ENCODE data around the gene ZNF334.

ZNF334 gene

GRCh38 chr20:46483879-46484278 is 29.5 kb downstream of the ZNF334 start:
- TF ChIP-seq CTCF (IDR thresholded peaks at IDR 0.05; ENCODE audit: low read depth, low read length, poor library complexity, severe bottlenecking): no peak
- no peak for TF ChIP-seq EZH2phosphoT487 (IDR thresholded peaks at IDR 0.05; ENCODE audit: borderline replicate concordance, low read length)
- Histone ChIP-seq H3K9me3 (ENCODE audit: control insufficient read depth, insufficient read depth, low read length) (no peaks in the 10 kb centered on the region), H3K9me2 (replicated peaks; ENCODE audit: control insufficient read depth, low read length) (no peaks in the 10 kb centered on the region), H3K27ac (ENCODE audit: low read depth, low read length) (no peak overlapping the region), H3K4me3 (ENCODE audit: low read length) (no peak overlapping the region), H3K36me3 (ENCODE audit: control insufficient read depth, low read length) (no peaks in the 10 kb centered on the region), H3F3A (ENCODE audit: control insufficient read depth, insufficient read depth) (no peaks in the 10 kb centered on the region), H3K79me2 (ENCODE audit: control insufficient read depth, low read length) (no peaks in the 10 kb centered on the region), H3K4me1 (ENCODE audit: control insufficient read depth, low read length) (no peaks in the 10 kb centered on the region), H3K27me3 (ENCODE audit: control insufficient read depth, low read length) (peaks cover 9% of the 10 kb centered on the region), H4K20me1 (ENCODE audit: control insufficient read depth, insufficient read depth, low read depth, low read length) (no peaks in the 10 kb centered on the region), H3K4me2 (ENCODE audit: low read length) (no peak overlapping the region)

- Histone ChIP-seq H4K20me1 (ENCODE audit: control insufficient read depth, insufficient read depth, low read depth, low read length) (no peaks in the 10 kb centered on the region), H3F3A (ENCODE audit: control insufficient read depth, insufficient read depth) (no peaks in the 10 kb centered on the region), H3K79me2 (ENCODE audit: control insufficient read depth, low read length) (no peaks in the 10 kb centered on the region), H3K36me3 (ENCODE audit: control insufficient read depth, low read length) (no peaks in the 10 kb centered on the region), H3K4me3 (ENCODE audit: low read length) (no peak overlapping the region), H3K4me1 (ENCODE audit: control insufficient read depth, low read length) (no peaks in the 10 kb centered on the region), H3K9me3 (ENCODE audit: control insufficient read depth, insufficient read depth, low read length) (no peaks in the 10 kb centered on the region), H3K9me2 (replicated peaks; ENCODE audit: control insufficient read depth, low read length) (no peaks in the 10 kb centered on the region), H3K4me2 (ENCODE audit: low read length) (no peak overlapping the region), H3K27ac (ENCODE audit: low read depth, low read length) (no peak overlapping the region), H3K27me3 (ENCODE audit: control insufficient read depth, low read length) (peaks cover 9% of the 10 kb centered on the region)
- TF ChIP-seq CTCF (IDR thresholded peaks at IDR 0.05; ENCODE audit: low read depth, low read length, poor library complexity, severe bottlenecking) (no peak), EZH2phosphoT487 (IDR thresholded peaks at IDR 0.05; ENCODE audit: borderline replicate concordance, low read length) (no peak)
Observed at GRCh38 chr20:46482864-46483263, 30.5 kb downstream of the ZNF334 start.

DNA sequence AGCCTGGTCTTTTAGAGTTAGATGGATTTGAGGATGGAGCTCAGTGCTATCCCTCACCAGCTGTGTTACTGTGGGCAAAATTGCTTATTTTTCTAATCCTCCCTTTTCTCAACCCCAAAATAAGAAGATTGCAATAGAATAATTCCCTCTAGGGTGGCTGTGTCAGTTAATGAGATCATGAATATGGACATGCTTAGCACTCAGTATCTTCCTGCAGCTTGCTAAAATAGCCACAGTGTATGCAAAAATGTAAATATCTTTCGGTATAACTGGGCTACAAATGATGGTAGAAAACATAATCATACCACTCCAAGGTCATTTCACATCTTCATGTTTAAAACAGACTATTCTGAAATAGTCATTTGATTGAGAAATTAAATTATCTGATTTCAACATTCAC is 35.7 kb downstream of the ZNF334 start:
- TF ChIP-seq EZH2phosphoT487 (IDR thresholded peaks at IDR 0.05; ENCODE audit: borderline replicate concordance, low read length): no peak
- TF ChIP-seq CTCF (IDR thresholded peaks at IDR 0.05; ENCODE audit: low read depth, low read length, poor library complexity, severe bottlenecking): no peak

DNA sequence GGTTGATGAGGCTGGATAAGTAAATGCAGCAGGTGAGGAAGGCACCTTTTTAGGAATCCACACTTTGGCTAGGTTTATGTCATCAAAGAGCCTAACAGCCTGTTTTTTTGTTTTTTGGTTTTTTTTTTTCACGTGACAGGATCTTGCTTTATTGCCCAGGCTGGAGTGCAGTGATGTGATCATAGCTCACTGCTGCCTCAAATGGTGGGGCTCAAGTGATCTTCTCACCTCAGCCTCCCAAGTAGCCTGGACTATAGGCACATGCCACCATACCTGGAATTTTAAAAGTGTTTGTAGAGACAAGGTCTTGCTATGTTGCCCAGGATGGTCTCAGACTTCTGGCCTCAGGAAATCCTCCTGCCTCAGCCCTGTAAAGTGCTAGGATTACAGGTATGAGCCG is 36.1 kb downstream of the ZNF334 start:
- no peaks in the 10 kb centered on the region for H3K9me2 ChIP-seq (replicated peaks; ENCODE audit: control insufficient read depth, low read length)
- H3K27me3 ChIP-seq (ENCODE audit: control insufficient read depth, low read length): peaks cover 18% of the 10 kb centered on the region
- no peaks in the 10 kb centered on the region for H3F3A ChIP-seq (ENCODE audit: control insufficient read depth, insufficient read depth)
- H3K27ac ChIP-seq (ENCODE audit: low read depth, low read length): no peak overlapping the region
- H4K20me1 ChIP-seq (ENCODE audit: control insufficient read depth, insufficient read depth, low read depth, low read length): no peaks in the 10 kb centered on the region
- no peaks in the 10 kb centered on the region for H3K36me3 ChIP-seq (ENCODE audit: control insufficient read depth, low read length)
- no peaks in the 10 kb centered on the region for H3K4me1 ChIP-seq (ENCODE audit: control insufficient read depth, low read length)
- no peak overlapping the region for H3K4me3 ChIP-seq (ENCODE audit: low read length)
- no peak for TF ChIP-seq EZH2phosphoT487 (IDR thresholded peaks at IDR 0.05; ENCODE audit: borderline replicate concordance, low read length)
- TF ChIP-seq CTCF (IDR thresholded peaks at IDR 0.05; ENCODE audit: low read depth, low read length, poor library complexity, severe bottlenecking): no peak
- H3K79me2 ChIP-seq (ENCODE audit: control insufficient read depth, low read length): no peaks in the 10 kb centered on the region
- no peaks in the 10 kb centered on the region for H3K9me3 ChIP-seq (ENCODE audit: control insufficient read depth, insufficient read depth, low read length)
- no peak overlapping the region for H3K4me2 ChIP-seq (ENCODE audit: low read length)

More for the DNA sequence above, 35.7 kb downstream of the ZNF334 start:
- H3K4me3 ChIP-seq (ENCODE audit: low read length): no peak overlapping the region
- H3K9me2 ChIP-seq (replicated peaks; ENCODE audit: control insufficient read depth, low read length): no peaks in the 10 kb centered on the region
- H4K20me1 ChIP-seq (ENCODE audit: control insufficient read depth, insufficient read depth, low read depth, low read length): no peaks in the 10 kb centered on the region
- no peak overlapping the region for H3K27ac ChIP-seq (ENCODE audit: low read depth, low read length)
- no peaks in the 10 kb centered on the region for H3K79me2 ChIP-seq (ENCODE audit: control insufficient read depth, low read length)
- H3F3A ChIP-seq (ENCODE audit: control insufficient read depth, insufficient read depth): no peaks in the 10 kb centered on the region
- H3K9me3 ChIP-seq (ENCODE audit: control insufficient read depth, insufficient read depth, low read length): no peaks in the 10 kb centered on the region
- H3K4me1 ChIP-seq (ENCODE audit: control insufficient read depth, low read length): no peaks in the 10 kb centered on the region
- H3K27me3 ChIP-seq (ENCODE audit: control insufficient read depth, low read length): peaks cover 14% of the 10 kb centered on the region
- no peaks in the 10 kb centered on the region for H3K36me3 ChIP-seq (ENCODE audit: control insufficient read depth, low read length)
- H3K4me2 ChIP-seq (ENCODE audit: low read length): no peak overlapping the region
